CD4-positive, alpha-beta T cell treated with Interleukin-4 for 4 hours (primary cell): ENCODE data around the gene EPN1.

Experiments
- DNase-seq: peaks from one replicate; pipeline ENCODE4 v3.0.0-alpha.2; 2020

The EPN1 gene

DNA sequence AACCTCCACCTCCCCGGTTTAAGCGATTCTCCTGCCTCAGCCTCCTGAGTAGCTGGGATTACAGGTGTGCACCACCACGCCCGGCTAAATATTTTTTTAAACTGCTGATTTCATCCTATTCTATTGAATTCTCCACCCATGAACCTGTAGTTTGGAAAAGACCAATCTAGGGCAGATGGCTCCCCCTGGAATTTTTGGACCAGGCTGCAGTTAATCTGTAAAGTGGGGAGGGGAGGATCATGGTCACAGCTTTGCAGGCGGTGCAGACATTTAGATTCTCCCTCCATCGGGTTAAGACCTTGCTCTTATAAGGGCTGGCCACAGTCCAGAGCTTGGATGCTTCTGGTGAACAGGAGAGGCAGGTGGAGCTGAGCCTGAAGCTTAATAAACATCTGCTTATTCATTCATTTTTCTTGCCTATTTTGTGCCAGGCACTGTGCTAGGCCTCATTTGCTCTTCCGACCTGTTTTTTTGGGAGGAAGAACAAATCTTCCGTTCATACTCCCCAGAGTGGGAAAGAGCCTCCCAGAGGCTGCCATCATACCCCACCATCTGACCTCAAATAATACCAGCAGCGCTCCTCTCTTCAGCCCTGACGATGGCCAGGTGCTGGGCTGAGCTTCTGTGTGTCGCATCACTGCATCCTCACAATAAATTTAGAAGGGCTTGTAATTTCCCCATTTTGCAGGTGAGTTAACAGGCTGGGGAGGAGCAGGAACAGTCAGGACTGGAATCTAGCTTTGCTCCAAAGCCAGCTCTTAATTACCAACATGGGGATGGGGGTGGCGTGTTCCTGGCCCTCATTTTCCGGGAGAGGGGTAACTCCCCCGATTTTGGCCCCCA lies 27.9 kb upstream of the EPN1 start:
- DNase-seq: no peak

GRCh38 chr19:55647732-55648584 lies 27.1 kb upstream of the EPN1 start, which contains the start of gene CCDC106:
TSS of gene CCDC106 (plus strand) at chr19:55648212. CDS start at chr19:55649047, 835 bp downstream.
- DNase-seq: peak; percentile 29

GRCh38 chr19:55648585-55649267 lies 26.3 kb upstream of the EPN1 start:
- DNase-seq: no peak

GRCh38 chr19:55649268-55650125 lies 25.5 kb upstream of the EPN1 start:
- no peak for DNase-seq

- no peak for DNase-seq
Measured at GRCh38 chr19:55650126-55650557, 24.9 kb upstream of the EPN1 start.

GRCh38 chr19:55650602-55651230 lies 24.3 kb upstream of the EPN1 start:
- DNase-seq: no peak

DNA sequence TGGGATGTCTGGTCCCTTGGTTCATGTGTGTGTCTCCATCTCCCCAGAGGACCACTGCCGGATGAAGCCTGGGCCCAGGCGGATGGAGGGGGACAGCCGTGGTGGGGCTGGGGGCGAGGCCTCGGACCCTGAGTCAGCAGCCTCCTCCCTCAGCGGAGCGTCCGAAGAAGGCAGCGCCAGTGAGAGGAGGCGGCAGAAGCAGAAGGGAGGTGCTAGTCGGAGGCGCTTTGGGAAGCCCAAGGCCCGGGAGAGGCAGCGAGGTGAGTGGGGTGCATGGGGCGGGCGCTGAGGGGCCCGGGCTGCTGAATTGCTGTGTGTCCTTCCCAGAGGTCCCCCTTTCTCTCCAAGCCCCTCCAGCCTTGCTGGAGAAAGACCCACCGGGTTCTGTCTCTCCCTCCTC lies 23.8 kb upstream of the EPN1 start:
- no peak for DNase-seq

DNA sequence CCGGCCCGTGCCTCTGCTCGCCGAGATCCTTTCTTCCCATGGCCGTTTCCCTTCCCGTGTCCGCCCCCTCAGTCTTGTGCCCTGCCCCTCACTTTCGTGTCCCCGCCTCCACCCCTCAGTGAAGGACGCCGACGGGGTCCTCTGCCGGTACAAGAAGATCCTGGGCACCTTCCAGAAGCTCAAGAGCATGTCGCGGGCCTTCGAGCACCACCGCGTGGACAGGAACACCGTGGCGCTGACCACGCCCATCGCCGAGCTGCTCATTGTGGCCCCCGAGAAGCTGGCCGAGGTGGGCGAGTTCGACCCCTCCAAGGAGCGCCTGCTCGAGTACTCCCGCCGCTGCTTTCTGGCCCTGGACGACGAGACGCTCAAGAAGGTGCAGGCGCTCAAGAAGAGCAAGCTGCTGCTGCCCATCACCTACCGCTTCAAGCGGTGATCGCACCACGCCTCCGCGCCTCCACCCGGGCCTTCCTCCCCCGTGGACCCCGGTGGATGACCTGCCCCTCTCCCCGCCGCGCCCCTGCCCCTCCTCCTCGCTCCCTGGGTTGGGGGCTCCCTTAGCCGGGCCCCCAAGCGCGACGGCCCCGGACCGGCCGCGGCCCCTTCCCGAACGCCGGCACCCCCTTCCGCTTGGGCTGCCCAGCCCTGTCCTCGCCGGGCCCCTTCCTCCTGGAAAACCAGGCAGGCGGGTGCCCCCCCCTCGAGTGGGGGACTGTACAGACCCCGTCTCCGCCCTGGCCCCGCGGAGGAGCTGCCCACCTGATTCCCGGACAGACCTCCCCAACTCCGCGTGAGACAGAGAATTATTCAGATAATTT lies 22.5 kb upstream of the EPN1 start:
- DNase-seq: no peak

DNA sequence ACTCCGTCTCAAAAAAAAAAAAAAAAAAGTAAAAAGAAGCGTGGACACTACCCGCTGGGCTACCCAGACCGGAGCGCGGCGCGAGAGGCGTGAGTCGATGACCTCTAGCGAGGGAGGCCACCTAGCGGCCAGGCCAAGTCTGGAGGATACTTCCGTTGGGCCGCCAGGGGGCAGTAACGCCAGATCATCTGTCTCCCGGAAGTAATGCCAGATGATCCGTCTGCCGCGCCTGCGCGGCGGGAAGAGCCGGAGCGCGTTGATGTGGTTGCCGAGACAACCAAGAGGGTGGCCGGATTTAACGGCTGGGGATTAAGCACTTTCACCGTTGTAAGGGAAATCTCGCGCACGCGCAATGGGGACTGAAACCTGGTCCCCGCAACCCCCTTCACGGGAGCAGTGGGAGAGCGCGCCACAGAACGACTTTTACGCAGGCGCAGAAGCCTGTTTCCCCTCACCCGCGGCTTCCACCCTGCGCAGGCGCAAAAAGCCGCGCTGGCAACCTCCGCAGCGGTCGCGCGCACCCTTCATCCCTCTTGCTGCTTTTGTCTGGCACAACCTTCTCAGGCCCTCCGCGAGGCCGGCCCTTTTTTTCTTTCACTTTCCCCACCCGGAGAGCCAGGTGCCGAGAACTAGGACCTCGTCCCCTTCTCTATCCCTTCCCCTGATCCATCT lies 21.2 kb upstream of the EPN1 start:
- DNase-seq: peak; percentile 99

DNA sequence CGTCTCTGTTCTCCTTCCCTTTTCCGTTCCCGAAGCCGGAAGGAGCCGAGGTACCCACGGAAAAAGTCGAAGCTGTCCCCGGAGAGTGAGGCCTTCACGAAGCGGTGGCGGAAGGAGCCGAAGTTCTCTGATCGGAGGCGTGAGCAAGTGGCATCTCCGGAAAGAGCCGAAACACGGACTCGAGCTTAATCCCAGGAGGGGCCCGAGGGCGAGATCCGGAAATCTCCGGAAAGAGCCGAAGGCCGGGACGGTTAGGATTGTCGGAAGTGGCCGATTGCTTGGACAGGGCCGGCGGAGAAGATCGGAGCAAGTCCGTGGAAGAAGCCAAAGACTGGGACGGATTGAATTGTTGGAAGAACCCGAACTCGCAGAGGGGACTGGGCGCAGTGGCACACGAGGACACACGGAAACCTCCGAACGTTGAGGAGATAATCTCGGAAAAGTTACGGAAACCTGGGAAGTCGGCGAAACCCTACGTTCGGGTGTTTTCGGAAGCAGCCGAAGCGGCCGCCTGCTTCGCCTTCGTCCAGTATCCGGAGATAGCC lies 20.6 kb upstream of the EPN1 start:
- DNase-seq: peak; percentile 99

DNA sequence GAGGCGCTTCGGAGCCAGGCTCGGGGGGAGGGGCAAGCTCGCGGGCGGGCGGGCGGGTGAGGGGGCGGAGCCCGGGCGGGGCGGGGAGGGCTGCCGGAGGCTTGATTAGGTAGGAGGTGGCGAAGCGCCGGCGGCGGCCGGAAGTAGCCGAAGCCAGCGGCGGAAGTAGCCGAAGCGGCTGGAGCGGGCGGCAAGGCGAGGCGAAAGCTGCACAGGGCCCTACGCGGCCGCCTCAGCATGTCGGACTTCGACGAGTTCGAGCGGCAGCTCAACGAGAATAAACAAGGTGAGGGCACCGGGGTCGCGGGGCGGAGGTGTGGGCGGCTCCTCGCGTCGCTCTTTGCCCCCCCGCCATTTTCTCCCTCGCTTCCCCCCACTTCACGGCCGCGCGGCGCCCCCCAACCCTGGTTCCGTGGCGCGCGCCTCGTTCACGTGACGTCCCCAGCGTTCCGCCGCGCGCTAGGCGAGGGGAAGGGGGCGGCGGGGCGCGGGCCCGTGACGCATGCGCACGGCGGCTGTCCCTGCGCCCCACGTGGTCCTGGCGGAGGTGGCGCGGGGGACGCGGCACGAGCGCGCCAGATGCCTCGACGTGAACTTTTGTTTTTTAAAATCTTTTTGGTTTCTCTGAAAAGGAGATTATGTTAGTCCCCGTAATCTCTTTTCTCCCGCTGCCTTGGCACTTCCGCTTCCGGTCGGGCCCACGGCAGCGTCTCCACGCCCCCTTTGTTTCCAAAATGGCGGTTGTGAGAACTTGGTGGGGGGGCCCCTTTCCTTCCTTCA lies 20.0 kb upstream of the EPN1 start, which contains the start of gene U2AF2:
TSS of gene U2AF2 (plus strand) at position 168 of the 780 bp plus-strand sequence. CDS start at position 238, 70 bp downstream.
- peak; percentile 94 for DNase-seq

GRCh38 chr19:55655648-55656040 lies 19.4 kb upstream of the EPN1 start:
- no peak for DNase-seq

DNA sequence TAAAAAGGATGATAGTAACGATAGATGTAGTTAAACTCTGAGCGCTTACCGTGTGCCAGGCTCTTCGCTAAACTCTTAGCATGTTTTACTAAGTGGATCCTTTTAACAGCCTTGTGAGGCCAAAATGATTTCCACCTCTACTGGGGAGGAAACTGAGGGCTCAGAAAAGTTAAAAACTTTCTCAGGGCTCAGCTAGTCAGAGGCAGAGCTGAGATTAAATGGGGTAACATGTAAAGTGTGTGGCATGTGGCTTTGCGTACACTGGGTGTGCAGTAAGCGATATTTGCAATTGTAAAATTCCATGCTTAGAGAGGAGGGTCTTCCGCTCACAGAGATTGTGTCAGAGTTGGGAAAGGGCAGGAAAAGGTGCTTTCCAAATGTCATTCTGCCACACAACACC lies 18.5 kb upstream of the EPN1 start:
- no peak for DNase-seq

DNA sequence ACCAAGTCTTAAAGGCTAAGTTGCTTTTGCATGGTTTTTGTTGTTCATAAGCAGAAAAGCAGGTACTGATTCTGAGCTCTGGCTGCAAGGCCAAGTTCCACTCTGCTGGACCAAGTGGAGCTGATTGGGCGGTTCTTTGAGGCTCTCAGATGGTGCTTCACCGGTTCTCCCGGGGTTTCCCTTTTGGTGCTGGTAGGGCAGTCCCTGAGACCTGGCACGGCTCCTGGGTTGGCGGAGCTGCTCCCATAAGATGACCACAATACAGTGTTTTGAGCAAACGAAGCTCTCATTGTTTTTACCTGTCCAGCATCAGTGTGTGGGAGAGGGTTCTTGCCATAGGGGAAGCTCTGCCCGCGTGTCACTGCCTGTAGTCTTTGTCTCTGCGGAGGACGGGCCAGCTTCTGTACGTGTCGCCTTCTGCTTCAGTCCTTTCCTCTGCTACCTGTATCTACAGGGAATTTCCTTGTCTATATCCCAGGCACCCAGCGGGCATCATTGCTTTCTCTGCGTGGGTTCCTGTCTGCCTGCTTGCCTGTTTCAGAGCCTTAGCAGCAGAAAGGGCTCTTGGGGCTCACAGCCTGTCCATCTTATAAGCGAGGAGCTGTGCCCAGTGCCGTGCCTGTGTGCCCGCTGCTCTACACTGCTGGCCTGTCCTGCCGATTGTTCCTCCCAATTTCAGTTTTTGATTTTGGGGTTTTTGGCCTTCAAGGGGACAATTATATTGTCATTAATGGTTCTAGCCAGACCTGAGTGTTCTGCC lies 17.9 kb upstream of the EPN1 start:
- no peak for DNase-seq

- no peak for DNase-seq
Measured at GRCh38 chr19:55658846-55659459, 16.1 kb upstream of the EPN1 start.

DNA sequence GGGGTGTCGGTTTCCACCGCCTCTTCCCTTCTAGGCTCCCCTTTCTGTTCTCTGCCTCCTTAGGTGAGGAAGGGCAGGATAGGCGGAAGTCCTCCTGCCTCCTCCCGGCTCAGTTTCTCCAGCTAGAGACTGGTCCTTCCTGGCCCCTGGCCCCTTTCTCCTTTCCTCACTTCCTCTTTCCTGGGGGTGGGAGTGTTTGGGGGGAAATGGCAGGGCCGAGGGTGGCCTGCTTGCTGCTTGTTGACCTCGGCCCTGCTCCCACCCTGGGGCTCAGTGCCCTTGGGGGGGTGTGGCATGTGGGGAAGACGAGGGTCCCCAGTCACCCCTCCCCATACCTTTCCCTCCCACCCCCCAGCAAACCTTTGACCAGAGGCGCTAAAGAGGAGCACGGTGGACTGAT lies 15.2 kb upstream of the EPN1 start:
- no peak for DNase-seq

DNA sequence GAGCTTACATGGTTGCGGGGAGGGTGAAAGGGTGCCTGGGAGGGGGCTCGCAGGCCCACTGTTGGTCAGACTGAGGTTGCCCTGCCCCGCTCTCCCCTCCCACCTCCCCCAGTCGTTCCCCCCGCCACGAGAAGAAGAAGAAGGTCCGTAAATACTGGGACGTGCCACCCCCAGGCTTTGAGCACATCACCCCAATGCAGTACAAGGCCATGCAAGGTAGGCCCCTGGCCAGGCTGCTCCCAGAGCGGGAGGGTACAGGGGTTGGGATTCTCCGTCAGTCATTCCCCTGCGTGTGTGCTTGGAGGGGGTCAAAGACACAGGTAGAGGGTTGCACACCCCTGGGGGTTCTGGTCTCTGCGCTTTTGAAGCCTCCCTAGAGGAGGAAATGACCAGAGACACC lies 14.6 kb upstream of the EPN1 start:
- DNase-seq: no peak

DNA sequence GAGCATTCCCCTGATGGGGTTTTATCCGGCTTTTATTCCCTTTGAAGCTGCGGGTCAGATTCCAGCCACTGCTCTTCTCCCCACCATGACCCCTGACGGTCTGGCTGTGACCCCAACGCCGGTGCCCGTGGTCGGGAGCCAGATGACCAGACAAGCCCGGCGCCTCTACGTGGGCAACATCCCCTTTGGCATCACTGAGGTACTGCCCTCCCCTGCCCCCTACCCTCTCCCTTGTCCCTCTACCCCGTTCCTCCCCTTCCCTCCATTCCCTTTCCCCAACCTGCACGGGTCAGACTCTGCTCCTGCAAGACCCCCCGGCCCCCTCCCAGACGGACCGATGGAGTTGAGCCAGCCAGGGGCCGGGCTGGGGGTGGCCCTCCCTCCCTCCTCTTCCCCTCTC lies 14.0 kb upstream of the EPN1 start:
- DNase-seq: no peak
